ENCODE data around the gene EPB41L1.

DNA sequence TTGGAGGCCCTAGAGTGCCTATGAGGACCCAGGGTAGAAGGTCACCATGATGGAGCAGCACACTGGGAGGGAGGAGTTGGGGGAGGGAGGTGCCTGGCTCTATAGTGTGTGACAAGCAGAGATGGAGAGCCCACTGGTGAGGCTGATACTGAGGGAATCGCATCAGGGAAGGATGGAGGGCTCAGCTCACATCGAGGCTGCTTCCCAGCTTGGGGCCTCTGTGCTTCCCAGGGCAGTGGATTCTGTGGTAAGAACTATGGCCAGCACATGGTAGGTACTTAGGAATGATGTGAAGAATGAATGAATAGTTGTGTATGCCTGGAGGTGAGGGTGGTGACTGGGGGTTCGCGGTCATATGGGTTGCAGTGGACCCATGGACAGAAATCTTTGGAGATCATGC is 1.3 kb upstream of the EPB41L1 start:
- TF ChIP-seq, protein P1, sequence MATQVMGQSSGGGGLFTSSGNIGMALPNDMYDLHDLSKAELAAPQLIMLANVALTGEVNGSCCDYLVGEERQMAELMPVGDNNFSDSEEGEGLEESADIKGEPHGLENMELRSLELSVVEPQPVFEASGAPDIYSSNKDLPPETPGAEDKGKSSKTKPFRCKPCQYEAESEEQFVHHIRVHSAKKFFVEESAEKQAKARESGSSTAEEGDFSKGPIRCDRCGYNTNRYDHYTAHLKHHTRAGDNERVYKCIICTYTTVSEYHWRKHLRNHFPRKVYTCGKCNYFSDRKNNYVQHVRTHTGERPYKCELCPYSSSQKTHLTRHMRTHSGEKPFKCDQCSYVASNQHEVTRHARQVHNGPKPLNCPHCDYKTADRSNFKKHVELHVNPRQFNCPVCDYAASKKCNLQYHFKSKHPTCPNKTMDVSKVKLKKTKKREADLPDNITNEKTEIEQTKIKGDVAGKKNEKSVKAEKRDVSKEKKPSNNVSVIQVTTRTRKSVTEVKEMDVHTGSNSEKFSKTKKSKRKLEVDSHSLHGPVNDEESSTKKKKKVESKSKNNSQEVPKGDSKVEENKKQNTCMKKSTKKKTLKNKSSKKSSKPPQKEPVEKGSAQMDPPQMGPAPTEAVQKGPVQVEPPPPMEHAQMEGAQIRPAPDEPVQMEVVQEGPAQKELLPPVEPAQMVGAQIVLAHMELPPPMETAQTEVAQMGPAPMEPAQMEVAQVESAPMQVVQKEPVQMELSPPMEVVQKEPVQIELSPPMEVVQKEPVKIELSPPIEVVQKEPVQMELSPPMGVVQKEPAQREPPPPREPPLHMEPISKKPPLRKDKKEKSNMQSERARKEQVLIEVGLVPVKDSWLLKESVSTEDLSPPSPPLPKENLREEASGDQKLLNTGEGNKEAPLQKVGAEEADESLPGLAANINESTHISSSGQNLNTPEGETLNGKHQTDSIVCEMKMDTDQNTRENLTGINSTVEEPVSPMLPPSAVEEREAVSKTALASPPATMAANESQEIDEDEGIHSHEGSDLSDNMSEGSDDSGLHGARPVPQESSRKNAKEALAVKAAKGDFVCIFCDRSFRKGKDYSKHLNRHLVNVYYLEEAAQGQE (IDR thresholded peaks at IDR 0.05; ENCODE audit: low read depth) = no peak
- TF ChIP-seq SP1 (IDR thresholded peaks at IDR 0.05; ENCODE audit: low read depth) (no peak), CTCF (IDR thresholded peaks at IDR 0.05 in 2 of 3, conservative IDR thresholded peaks at IDR 0.05 in 1 of 3; ENCODE audit: borderline replicate concordance in 1 of 3, insufficient read depth in 1 of 3, low read depth in 2 of 3, low read length in 2 of 3) (no peak), RAD21 (IDR thresholded peaks at IDR 0.05; ENCODE audit: low read depth) (no peak), POLR2A (IDR thresholded peaks at IDR 0.05; ENCODE audit: borderline replicate concordance, extremely low read depth, insufficient read depth, insufficient read length) (no peak), SIN3A (IDR thresholded peaks at IDR 0.05; ENCODE audit: low read depth) (no peak), ZNF274 (IDR thresholded peaks at IDR 0.05; ENCODE audit: low read depth, low read length) (no peak), EZH2phosphoT487 (IDR thresholded peaks at IDR 0.05; ENCODE audit: borderline replicate concordance) (no peak), EZH2 (IDR thresholded peaks at IDR 0.05) (no peak), POLR2AphosphoS5 (IDR thresholded peaks at IDR 0.05; ENCODE audit: low read depth, low read length) (no peak)
- TF ChIP-seq, protein P2, sequence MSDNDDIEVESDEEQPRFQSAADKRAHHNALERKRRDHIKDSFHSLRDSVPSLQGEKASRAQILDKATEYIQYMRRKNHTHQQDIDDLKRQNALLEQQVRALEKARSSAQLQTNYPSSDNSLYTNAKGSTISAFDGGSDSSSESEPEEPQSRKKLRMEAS (IDR thresholded peaks at IDR 0.05) = no peak
